Mesendoderm (in vitro differentiated cells): Measurements from ENCODE around the gene RREB1.
A peak's percentile ranks its signal among the peaks of the same experiment; 100 is the strongest.

Experiments used
- DNase-seq: peaks from one replicate; pipeline ENCODE4 v3.0.0; 2013
- H2AK5ac ChIP-seq: 2 replicates; pipeline ENCODE4 v1.6.1; 2013; ENCODE audit warnings: low read length, inconsistent platforms
- H2BK120ac ChIP-seq: 2 replicates; pipeline ENCODE4 v1.6.1; 2013; ENCODE audit warnings: low read depth, mild to moderate bottlenecking, low read length, moderate library complexity, mixed read lengths
- H2BK15ac ChIP-seq: replicated peaks from 2 replicates; pipeline ENCODE4 v1.6.1; 2013; ENCODE audit warnings: low read depth, mild to moderate bottlenecking, moderate library complexity
- H2BK5ac ChIP-seq: 2 replicates; pipeline ENCODE4 v1.6.1; 2013; ENCODE audit warnings: low read length, inconsistent platforms
- H3K18ac ChIP-seq: 2 replicates; pipeline ENCODE4 v1.6.1; 2013; ENCODE audit warnings: mild to moderate bottlenecking, low read length, mixed read lengths
- H3K23ac ChIP-seq: one replicate; pipeline ENCODE4 v1.6.1; 2013; ENCODE audit warnings: low read length
- H3K27ac ChIP-seq: 2 replicates; pipeline ENCODE4 v1.5.1; 2013; ENCODE audit warnings: low read depth, mild to moderate bottlenecking, inconsistent platforms, low read length, moderate library complexity
- H3K27me3 ChIP-seq: 2 replicates; pipeline ENCODE4 v1.6.1; 2013; ENCODE audit warnings: low read length, control low read depth, mild to moderate bottlenecking, inconsistent platforms; ENCODE audit not compliant: insufficient read depth, poor library complexity
- H3K36me3 ChIP-seq: 2 replicates; pipeline ENCODE4 v1.6.1; 2013; ENCODE audit warnings: low read length, inconsistent platforms; ENCODE audit not compliant: control insufficient read depth, insufficient read depth
- H3K4ac ChIP-seq: one replicate; pipeline ENCODE4 v1.6.1; 2013; ENCODE audit warnings: low read depth, mild to moderate bottlenecking, low read length, moderate library complexity
- H3K4me1 ChIP-seq: 2 replicates; pipeline ENCODE4 v1.6.1; 2013; ENCODE audit warnings: low read depth, low read length, inconsistent platforms; ENCODE audit not compliant: control insufficient read depth
- H3K4me2 ChIP-seq: 2 replicates; pipeline ENCODE4 v1.6.1; 2013; ENCODE audit warnings: low read length
- H3K4me3 ChIP-seq: 2 replicates; pipeline ENCODE4 v1.5.1; 2013; ENCODE audit warnings: mild to moderate bottlenecking, low read length
- H3K56ac ChIP-seq: one replicate; pipeline ENCODE4 v1.6.1; 2013; ENCODE audit warnings: low read length
- H3K79me1 ChIP-seq: 2 replicates; pipeline ENCODE4 v1.6.1; 2013; ENCODE audit warnings: low read length, inconsistent platforms
- H3K79me2 ChIP-seq: 2 replicates; pipeline ENCODE4 v1.6.1; 2013; ENCODE audit warnings: mild to moderate bottlenecking, low read length; ENCODE audit not compliant: control insufficient read depth, insufficient read depth
- H3K9ac ChIP-seq: 2 replicates; pipeline ENCODE4 v1.6.1; 2013; ENCODE audit warnings: low read length, inconsistent platforms
- H4K5ac ChIP-seq: one replicate; pipeline ENCODE4 v1.6.1; 2013; ENCODE audit warnings: low read length
- H4K8ac ChIP-seq: one replicate; pipeline ENCODE4 v1.6.1; 2013; ENCODE audit warnings: low read depth, mild to moderate bottlenecking, control low read depth, low read length, moderate library complexity
- WGBS: extraction: QIAGEN DNeasy Blood & Tissue Kit; methylation state at CpG from one replicate; pipeline ENCODE4 v1.1.7; 2013; ENCODE audit warnings: low lambda C conversion rate, missing lambda C conversion rate; ENCODE audit not compliant: insufficient coverage; ENCODE audit errors: extremely low coverage; 5-methylcytosine and 5-hydroxymethylcytosine counted together

RREB1 gene

GRCh38 chr6:7144872-7145584 lies 37.3 kb downstream of the RREB1 start:
- no peak overlapping the region for H3K4ac ChIP-seq

GRCh38 chr6:7145585-7145884 lies 37.8 kb downstream of the RREB1 start:
- Histone ChIP-seq H2BK15ac (no peak overlapping the region), H4K8ac (no peak overlapping the region), H3K27ac (peak overlapping the region; percentile 18), H3K18ac (no peak overlapping the region), H2BK120ac (peak overlapping the region; percentile 46), H3K36me3 (no peaks in the 10 kb centered on the region), H3K56ac (peak overlapping the region; percentile 82), H2AK5ac (peak overlapping the region; percentile 71), H3K4me1 (peaks cover 28% of the 10 kb centered on the region), H3K4me3 (no peak overlapping the region), H2BK5ac (peak overlapping the region; percentile 35), H3K4me2 (peak overlapping the region; percentile 11), H3K4ac (no peak overlapping the region), H3K27me3 (no peaks in the 10 kb centered on the region), H3K9ac (peak overlapping the region; percentile 46), H3K23ac (peak overlapping the region; percentile 54), H3K79me2 (peaks cover 42% of the 10 kb centered on the region), H4K5ac (no peak overlapping the region), H3K79me1 (peaks cover 15% of the 10 kb centered on the region)
- WGBS = no CpG with 5 or more reads among the region's 3 CpGs
- no peak for DNase-seq

More at GRCh38 chr6:7144872-7145584, 37.3 kb downstream of the RREB1 start:
- WGBS = no CpG with 5 or more reads among the region's 7 CpGs
- peak overlapping the region; percentile 71 for H2AK5ac ChIP-seq
- H3K4me2 ChIP-seq = peak overlapping the region; percentile 11
- no peak overlapping the region for H4K8ac ChIP-seq
- H4K5ac ChIP-seq = no peak overlapping the region
- no peak overlapping the region for H3K4me3 ChIP-seq
- peaks cover 28% of the 10 kb centered on the region for H3K4me1 ChIP-seq
- peak overlapping the region; percentile 41 for H3K27ac ChIP-seq
- H2BK5ac ChIP-seq = peak overlapping the region; percentile 35
- H3K36me3 ChIP-seq = no peaks in the 10 kb centered on the region
- H3K79me2 ChIP-seq = peaks cover 42% of the 10 kb centered on the region
- H2BK15ac ChIP-seq = no peak overlapping the region
- H2BK120ac ChIP-seq = no peak overlapping the region
- DNase-seq = peak; percentile 65
- H3K23ac ChIP-seq = peak overlapping the region; percentile 54
- peak overlapping the region; percentile 82 for H3K56ac ChIP-seq
- H3K27me3 ChIP-seq = no peaks in the 10 kb centered on the region
- peaks cover 15% of the 10 kb centered on the region for H3K79me1 ChIP-seq
- H3K18ac ChIP-seq = no peak overlapping the region
- H3K9ac ChIP-seq = peak overlapping the region; percentile 46

GRCh38 chr6:7145885-7146828 lies 38.4 kb downstream of the RREB1 start:
- Histone ChIP-seq H3K18ac (peak overlapping the region; percentile 69), H3K9ac (peak overlapping the region; percentile 46), H3K79me2 (peaks cover 44% of the 10 kb centered on the region), H4K8ac (no peak overlapping the region), H2BK5ac (peak overlapping the region; percentile 35), H3K36me3 (no peaks in the 10 kb centered on the region), H3K4me2 (peak overlapping the region; percentile 11), H2BK15ac (no peak overlapping the region), H3K56ac (peak overlapping the region; percentile 82), H4K5ac (no peak overlapping the region), H3K27me3 (no peaks in the 10 kb centered on the region), H2BK120ac (no peak overlapping the region), H3K4me1 (peaks cover 28% of the 10 kb centered on the region), H3K4ac (peak overlapping the region; percentile 10), H2AK5ac (no peak overlapping the region), H3K4me3 (no peak overlapping the region), H3K23ac (peak overlapping the region; percentile 54), H3K79me1 (peaks cover 15% of the 10 kb centered on the region), H3K27ac (peak overlapping the region; percentile 41)
- peak; percentile 79 for DNase-seq
- WGBS = no CpG with 5 or more reads among the region's 19 CpGs

- Histone ChIP-seq H2BK120ac (no peak overlapping the region), H3K27me3 (no peaks in the 10 kb centered on the region), H4K5ac (no peak overlapping the region), H3K36me3 (no peaks in the 10 kb centered on the region), H2AK5ac (no peak overlapping the region), H3K4me2 (no peak overlapping the region), H3K4me1 (peaks cover 25% of the 10 kb centered on the region), H3K18ac (peak overlapping the region; percentile 44), H3K79me2 (peaks cover 47% of the 10 kb centered on the region), H3K4ac (peak overlapping the region; percentile 22), H3K9ac (peak overlapping the region; percentile 37), H3K4me3 (no peak overlapping the region), H3K79me1 (peaks cover 14% of the 10 kb centered on the region), H3K56ac (peak overlapping the region; percentile 17), H3K23ac (no peak overlapping the region), H2BK5ac (no peak overlapping the region), H4K8ac (no peak overlapping the region), H3K27ac (no peak overlapping the region), H2BK15ac (no peak overlapping the region)
- no peak for DNase-seq
- WGBS = no CpG with 5 or more reads among the region's 7 CpGs
These were observed 39.4 kb downstream of the RREB1 start for GRCh38 chr6:7147051-7147671.

GRCh38 chr6:7148100-7148822 lies 40.5 kb downstream of the RREB1 start:
- peaks cover 26% of the 10 kb centered on the region for H3K4me1 ChIP-seq

More at GRCh38 chr6:7148100-7148822, 40.5 kb downstream of the RREB1 start:
- Histone ChIP-seq H3K4me2 (no peak overlapping the region), H3K36me3 (no peaks in the 10 kb centered on the region), H2BK5ac (no peak overlapping the region), H3K23ac (no peak overlapping the region), H3K27ac (no peak overlapping the region), H3K18ac (peak overlapping the region; percentile 11), H3K56ac (peak overlapping the region; percentile 56), H3K27me3 (no peaks in the 10 kb centered on the region), H2BK15ac (no peak overlapping the region), H4K5ac (no peak overlapping the region), H3K4me3 (no peak overlapping the region), H4K8ac (no peak overlapping the region), H2AK5ac (no peak overlapping the region), H3K79me1 (peaks cover 9% of the 10 kb centered on the region), H2BK120ac (no peak overlapping the region), H3K4ac (no peak overlapping the region), H3K9ac (no peak overlapping the region), H3K79me2 (peaks cover 40% of the 10 kb centered on the region)
- no CpG with 5 or more reads among the region's 5 CpGs for WGBS
- no peak for DNase-seq
